ENCODE data around the gene TRAF2.

Gene TRAF2

DNA sequence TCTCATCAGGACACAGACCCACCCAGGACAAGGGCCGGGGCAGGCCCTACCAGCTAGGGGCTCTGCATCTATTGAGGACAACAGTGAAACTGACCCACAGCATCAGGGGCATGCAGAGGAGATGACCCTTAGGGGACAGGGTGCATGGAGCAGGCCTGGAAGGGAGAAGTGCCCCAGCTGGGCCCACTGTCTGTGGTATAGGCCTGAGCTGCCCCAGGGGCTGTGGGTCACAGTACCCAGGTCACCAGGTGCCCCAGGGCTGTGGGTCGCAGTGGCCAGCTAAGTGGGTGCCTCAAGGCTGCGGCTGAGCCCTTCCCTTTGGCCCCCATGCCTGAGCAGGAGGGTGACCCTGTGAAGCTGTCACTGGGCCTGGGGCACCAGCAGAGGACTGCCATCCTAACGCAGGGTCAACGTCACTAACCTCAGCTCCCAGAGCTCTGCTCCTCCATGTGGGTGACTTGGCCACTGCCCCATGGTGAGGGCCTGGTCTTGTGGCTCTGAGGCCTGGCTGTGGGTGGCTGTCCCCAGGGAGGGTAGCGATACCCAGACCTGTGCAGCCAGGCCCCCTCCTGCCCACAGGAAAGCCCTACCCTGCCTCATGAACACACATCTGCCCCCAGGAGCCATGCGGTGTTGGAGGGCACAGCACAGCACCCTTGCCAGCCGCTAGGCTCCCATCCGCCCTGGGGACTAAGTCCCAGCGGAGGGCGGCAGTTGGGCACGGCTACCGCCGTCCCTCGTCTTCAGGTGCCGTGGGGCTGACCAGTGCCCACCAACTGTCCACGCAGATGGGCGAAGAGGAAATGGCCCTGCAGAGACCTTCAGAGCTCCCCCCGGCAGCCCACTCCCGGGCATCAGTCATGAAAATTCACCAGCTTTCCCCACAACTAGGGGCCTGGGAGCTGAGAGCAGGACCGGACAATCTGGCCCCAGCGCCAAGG lies 25.1 kb upstream of the TRAF2 start:
- Histone ChIP-seq H3K27me3 (ENCODE audit: insufficient read depth, poor library complexity, severe bottlenecking) (no peaks in the 10 kb centered on the region), H3K36me3 (ENCODE audit: low read depth) (peaks cover 34% of the 10 kb centered on the region), H3K4me3 (ENCODE audit: severe bottlenecking) (no peak overlapping the region), H3K4me1 (ENCODE audit: insufficient read depth, poor library complexity, severe bottlenecking) (no peaks in the 10 kb centered on the region), H3K27ac (ENCODE audit: poor library complexity, severe bottlenecking) (no peak overlapping the region), H3K9me3 (ENCODE audit: severe bottlenecking) (no peaks in the 10 kb centered on the region)
- no peak for TF ChIP-seq CTCF (IDR thresholded peaks at IDR 0.05; ENCODE audit: poor library complexity, severe bottlenecking)
- ATAC-seq (ENCODE audit: low read depth): no peak
- no peak for DNase-seq (ENCODE audit: low spot score)

- Histone ChIP-seq H3K27me3 (ENCODE audit: insufficient read depth, poor library complexity, severe bottlenecking) (no peaks in the 10 kb centered on the region), H3K27ac (ENCODE audit: poor library complexity, severe bottlenecking) (no peak overlapping the region), H3K9me3 (ENCODE audit: severe bottlenecking) (peaks cover 2% of the 10 kb centered on the region), H3K4me1 (ENCODE audit: insufficient read depth, poor library complexity, severe bottlenecking) (peaks cover 2% of the 10 kb centered on the region), H3K4me3 (ENCODE audit: severe bottlenecking) (no peak overlapping the region), H3K36me3 (ENCODE audit: low read depth) (peaks cover 34% of the 10 kb centered on the region)
- TF ChIP-seq CTCF (IDR thresholded peaks at IDR 0.05; ENCODE audit: poor library complexity, severe bottlenecking): no peak
- no peak for DNase-seq (ENCODE audit: low spot score)
- no peak for ATAC-seq (ENCODE audit: low read depth)
These were observed 24.4 kb upstream of the TRAF2 start for GRCh38 chr9:136861874-136862457.

DNA sequence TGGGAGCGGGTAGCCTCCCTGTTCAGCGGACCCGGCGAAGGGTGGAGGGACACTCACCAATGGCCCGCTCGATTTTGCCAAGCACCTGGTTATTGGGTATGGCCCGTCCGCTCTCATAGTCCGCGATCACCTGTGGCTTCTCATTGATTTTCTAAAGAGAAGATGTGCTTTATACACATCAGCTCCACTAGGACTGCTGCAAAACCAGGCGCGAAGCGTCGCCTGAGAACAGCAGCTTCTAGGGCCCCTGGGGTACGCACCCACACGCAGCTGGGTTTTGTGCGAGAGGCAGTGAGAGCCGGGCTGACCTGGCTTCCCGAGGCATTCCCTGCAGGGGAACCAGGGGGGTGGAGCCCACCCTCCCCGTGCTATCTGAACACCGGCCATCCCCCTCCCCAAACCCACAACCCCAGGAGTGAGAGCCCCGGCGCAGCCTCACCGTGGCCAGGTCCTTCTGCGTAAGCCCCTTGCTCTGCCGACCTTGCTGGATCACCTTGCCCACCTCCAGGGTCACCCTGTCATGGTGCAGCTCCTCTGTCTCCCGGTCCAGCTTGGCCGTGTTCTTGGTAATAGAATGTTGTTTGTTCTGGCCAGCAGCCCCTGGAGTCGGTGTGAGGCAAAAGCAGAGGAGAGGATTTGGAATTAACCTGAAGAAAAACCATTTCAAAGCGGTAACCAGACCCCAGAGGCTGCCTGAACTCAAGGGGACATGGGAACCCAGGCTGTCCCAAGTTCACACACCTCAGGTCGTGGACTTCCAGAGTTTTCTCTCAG lies 23.3 kb upstream of the TRAF2 start:
- no peak for TF ChIP-seq CTCF (IDR thresholded peaks at IDR 0.05; ENCODE audit: poor library complexity, severe bottlenecking)
- Histone ChIP-seq H3K4me1 (ENCODE audit: insufficient read depth, poor library complexity, severe bottlenecking) (peaks cover 3% of the 10 kb centered on the region), H3K27me3 (ENCODE audit: insufficient read depth, poor library complexity, severe bottlenecking) (no peaks in the 10 kb centered on the region), H3K9me3 (ENCODE audit: severe bottlenecking) (peaks cover 3% of the 10 kb centered on the region), H3K27ac (ENCODE audit: poor library complexity, severe bottlenecking) (no peak overlapping the region), H3K36me3 (ENCODE audit: low read depth) (peaks cover 34% of the 10 kb centered on the region), H3K4me3 (ENCODE audit: severe bottlenecking) (no peak overlapping the region)
- ATAC-seq (ENCODE audit: low read depth) (no peak), DNase-seq (ENCODE audit: low spot score) (no peak)

GRCh38 chr9:136863623-136864273 lies 22.6 kb upstream of the TRAF2 start:
- DNase-seq (ENCODE audit: low spot score): no peak
- Histone ChIP-seq H3K27me3 (ENCODE audit: insufficient read depth, poor library complexity, severe bottlenecking) (no peaks in the 10 kb centered on the region), H3K27ac (ENCODE audit: poor library complexity, severe bottlenecking) (no peak overlapping the region), H3K9me3 (ENCODE audit: severe bottlenecking) (peaks cover 3% of the 10 kb centered on the region), H3K36me3 (ENCODE audit: low read depth) (peaks cover 34% of the 10 kb centered on the region), H3K4me1 (ENCODE audit: insufficient read depth, poor library complexity, severe bottlenecking) (peaks cover 3% of the 10 kb centered on the region), H3K4me3 (ENCODE audit: severe bottlenecking) (no peak overlapping the region)
- TF ChIP-seq CTCF (IDR thresholded peaks at IDR 0.05; ENCODE audit: poor library complexity, severe bottlenecking): no peak
- no peak for ATAC-seq (ENCODE audit: low read depth)

All from RWPE2 (cell line).